Stimulated activated CD4-positive, alpha-beta T cell treated with anti-CD3 and anti-CD28 coated beads, Interleukin-1b, Interleukin-23, amount 100 ng/mL, for 24 hours (primary cell): ENCODE data around the gene HOXC11.
A peak's percentile ranks its signal among the peaks of the same experiment; 100 is the strongest.

Experiments used
- DNase-seq, 4 experiments: peaks; one replicate each; pipeline ENCODE4 v3.0.0-alpha.2; 2020; ENCODE audit warnings: low read depth in 4 of 4, low spot score in 1 of 4

Gene HOXC11

GRCh38 chr12:53972722-53973235, at the start of gene HOXC11:
TSS of gene HOXC11 (plus strand) at chr12:53973126. CDS start at chr12:53973242, 116 bp downstream.
- DNase-seq = no peak

DNA sequence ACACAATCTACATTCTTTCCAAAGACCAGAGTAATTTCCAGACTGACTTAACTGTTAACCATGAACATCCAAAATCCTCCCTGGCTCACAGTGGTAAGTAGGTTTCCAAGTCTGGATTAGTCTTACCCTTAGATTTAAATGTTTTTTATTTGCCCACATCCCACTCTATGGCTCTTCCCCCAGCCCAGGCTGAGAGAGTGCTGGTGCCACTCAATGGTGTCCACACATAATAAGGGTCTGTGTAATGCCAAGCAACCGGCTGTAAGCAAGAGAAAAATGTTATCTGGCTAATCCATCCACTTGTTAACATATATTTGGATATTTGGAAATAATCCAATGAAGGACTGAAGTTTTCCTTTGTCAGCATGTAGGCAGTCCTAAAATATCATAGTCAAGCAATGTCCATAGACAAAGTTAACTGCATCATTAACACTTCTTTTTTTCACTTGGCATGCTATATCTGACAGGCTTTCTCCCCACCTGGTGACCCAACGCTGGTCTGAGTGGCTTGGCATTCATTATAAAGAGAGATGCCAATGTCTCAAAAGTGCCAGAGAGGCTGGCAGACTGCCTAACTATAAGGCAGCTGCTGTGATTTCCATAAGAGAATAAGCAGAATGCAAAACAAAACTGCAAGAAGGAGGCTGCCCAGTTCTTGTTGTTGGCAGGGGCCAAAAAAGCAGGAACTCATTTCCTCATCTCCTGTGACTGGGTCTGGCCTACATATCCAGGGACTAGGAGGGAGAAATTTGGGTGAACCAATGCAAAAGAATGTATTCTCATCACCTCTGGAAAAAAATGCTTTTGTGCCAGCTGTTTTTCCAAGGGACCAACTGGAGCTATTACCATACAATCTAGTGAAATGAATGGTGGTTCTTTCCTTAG, 48.2 kb upstream of the HOXC11 start:
- DNase-seq = no peak

GRCh38 chr12:53927220-53928029, 45.5 kb upstream of the HOXC11 start:
- DNase-seq = no peak

GRCh38 chr12:53928054-53928835, 44.7 kb upstream of the HOXC11 start:
- DNase-seq = no peak

DNA sequence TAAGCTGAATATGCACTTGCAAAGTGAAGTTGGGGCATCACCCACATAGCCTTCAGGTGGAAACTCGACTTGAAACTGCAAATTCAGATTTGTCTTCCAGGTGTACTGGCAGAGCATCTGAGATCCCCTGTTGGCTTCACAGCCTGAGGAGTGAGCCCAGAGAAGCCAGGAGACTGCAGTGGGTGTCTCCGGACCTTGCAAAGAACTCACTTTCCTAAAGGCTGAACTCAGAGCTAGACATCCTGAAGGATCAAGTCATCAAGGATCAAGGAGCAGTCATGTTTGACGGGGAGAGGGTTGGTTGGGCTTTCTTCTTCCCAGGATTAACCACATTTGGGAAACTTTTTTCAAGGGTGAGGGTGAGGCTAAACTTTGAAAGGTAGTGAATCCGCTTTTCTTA, 43.4 kb upstream of the HOXC11 start:
- DNase-seq = no peak

DNA sequence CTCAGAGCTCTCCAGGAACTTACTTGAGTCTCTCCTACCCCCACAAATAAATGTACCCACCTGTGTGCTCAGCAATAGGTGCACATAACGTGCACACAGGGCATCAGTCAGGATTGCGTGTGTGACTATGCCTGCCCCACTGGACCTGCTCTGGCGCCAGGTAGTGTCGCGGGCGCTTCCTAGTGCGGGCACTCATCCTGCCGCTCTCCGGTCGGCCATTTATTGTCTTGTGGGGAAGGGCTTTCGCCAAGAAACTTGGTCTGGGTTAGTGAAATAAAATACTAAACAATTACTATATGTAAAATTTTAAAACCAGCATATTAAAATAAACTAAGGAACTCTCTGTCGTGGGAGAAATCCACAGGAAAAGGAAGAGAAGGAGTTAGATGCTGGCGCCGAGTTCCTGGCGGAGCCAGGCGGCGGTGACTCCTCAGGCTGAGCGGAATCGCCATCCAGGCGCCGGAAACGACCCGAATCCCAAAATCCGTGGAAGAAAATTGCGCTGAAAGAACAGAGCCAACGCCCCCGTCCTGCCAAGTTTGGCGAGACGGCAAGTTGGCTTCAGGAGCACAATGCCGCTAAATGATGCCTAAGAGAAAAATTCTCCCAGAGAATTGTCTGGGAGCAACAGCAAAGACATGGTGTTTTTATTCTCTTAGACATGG, 42.2 kb upstream of the HOXC11 start:
- DNase-seq = no peak

- DNase-seq = no peak
Measured at GRCh38 chr12:53931844-53932581, 40.9 kb upstream of the HOXC11 start.

DNA sequence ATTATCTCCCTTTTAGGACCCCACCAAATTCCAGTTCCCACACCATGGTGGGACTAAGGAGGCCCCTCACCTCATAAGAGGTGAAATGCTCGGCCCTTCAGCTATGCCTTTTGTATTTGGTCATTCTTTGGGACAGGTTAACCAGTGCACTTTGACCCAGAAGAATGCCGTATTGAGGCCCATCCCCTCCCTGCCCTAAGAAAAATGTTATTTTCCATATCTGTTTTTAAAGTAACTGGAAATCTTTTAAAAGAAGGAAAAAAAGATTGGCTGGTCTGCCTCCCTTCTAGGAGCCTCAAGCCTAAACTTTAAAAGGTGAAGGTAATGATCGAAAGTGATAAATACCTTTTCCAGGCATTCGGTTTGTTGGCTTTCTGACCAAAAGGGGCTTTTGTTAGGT, 40.0 kb upstream of the HOXC11 start:
- no peak for DNase-seq

DNA sequence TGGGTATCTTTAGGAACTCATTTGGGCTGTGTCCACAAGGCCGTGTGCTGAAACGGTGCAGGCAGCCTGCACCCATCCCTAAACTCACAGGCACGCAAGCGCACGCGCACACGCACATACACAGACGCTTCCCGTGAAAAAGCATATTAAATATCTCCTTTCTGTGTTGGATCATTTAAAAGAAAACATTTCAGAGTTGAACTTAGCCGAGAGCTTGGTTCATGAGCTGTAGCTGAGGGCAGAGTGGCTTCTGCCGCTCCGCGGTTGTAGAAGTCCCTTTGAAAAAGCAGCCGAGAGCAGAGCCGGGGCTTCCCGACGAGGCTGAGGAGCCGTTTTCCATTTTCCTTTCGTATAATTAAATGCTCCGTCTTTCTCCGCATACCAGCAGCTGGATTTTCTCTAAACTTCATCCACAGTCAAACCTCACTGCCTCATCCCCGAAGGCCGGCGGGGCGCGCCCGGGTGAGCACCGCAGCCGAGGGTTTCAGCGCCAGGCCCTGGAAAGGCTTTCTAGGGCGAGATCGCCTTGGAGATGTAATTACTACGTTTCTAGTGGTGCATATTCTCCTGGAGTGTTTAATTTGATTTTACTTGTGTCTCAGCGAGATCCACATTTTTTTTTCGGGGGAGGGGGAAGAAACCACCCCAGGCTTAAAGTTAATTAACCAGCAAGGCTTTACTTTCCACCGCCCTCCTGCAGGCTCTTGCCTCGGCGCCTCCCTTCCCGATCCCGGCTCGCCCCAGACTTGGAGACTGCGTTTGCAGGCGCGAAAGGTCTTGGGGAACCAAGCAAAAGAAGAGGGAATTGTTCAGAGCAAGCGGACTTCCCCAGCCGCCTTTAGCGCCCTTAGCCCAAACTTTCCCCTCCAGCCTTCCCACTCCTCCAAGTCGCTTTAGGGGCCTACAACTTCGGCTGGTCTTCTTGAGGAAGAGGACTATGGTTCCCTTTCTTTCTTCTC, 37.3 kb upstream of the HOXC11 start:
- DNase-seq = no peak

GRCh38 chr12:53937099-53937498, 35.8 kb upstream of the HOXC11 start:
- no peak for DNase-seq

DNA sequence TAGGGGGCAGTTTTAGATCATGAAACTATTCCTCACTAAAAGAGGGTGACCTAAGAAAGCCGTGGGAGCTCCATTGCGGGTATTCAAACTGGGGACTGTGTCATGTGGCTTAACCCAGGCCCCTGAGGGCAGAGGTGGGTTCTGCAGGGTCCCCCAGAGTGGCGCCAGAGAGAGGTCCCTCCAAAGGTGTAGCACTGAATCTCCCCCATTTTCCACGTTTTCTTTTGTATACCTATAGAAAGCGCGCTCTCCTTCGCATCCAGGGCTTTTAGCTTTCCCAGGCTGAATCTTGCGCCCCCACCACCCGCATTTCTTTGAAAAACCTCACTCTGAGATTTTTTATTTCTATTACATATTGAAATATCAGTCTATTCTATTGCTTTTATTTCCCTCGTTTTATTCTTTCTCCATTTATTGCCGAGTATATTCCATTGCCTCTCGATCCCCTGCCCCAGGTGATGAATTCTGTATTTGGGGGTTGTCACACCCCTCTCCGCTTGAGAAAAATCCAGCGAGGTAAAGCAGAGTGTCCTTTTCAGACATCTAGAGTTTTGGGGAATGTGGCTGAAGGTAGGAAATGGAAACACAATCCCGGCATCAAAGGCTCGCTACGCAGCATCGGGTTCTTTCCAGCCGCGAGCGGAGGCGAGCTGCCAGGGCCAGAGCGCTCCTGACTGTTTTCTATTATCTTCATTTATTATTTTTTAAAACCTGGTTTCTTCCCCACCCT, 35.2 kb upstream of the HOXC11 start:
- no peak for DNase-seq

GRCh38 chr12:53938326-53939140, 34.4 kb upstream of the HOXC11 start, which contains the start of gene HOXC13:
TSS of gene HOXC13 (plus strand) at chr12:53938831. CDS start at chr12:53938907, 76 bp downstream.
- peak in 3 of 4 experiments; percentile 10 to 53 (median 45) for DNase-seq

- no peak for DNase-seq
Measured at GRCh38 chr12:53939141-53940108, 33.5 kb upstream of the HOXC11 start.

- no peak for DNase-seq
Measured at GRCh38 chr12:53940443-53941014, 32.4 kb upstream of the HOXC11 start.

GRCh38 chr12:53941187-53941586, 31.7 kb upstream of the HOXC11 start:
- DNase-seq = no peak

GRCh38 chr12:53941750-53942149, 31.2 kb upstream of the HOXC11 start:
- DNase-seq = no peak
